Tibial artery (tissue), 4 donors: Measurements from ENCODE around the gene ZFYVE21.

Source experiments
- DNase-seq, 2 donors: peaks; one replicate each; pipeline ENCODE4 v3.0.0-alpha.2; 2019
- H3K27ac ChIP-seq, 2 donors: fragments of 200-600 bp; sonication (generic) in 1 of 2; 1 replicate in 1 of 2; 2 replicates in 1 of 2; pipeline ENCODE4 v1.5.1; 2018 to 2019; ENCODE audit warnings: mild to moderate bottlenecking in 1 of 2
- H3K27me3 ChIP-seq, 2 donors: fragments of 200-600 bp; sonication (generic) in 1 of 2; one replicate each; pipeline versions ENCODE4 v1.5.1 to v1.6.0; 2016 to 2019
- H3K36me3 ChIP-seq, 3 donors: fragments of 200-600 bp; sonication (generic) in 2 of 3; one replicate each; pipeline ENCODE4 v1.5.1; 2016 to 2019; ENCODE audit warnings: mild to moderate bottlenecking in 2 of 3
- H3K4me1 ChIP-seq, 4 donors: fragments of 200-600 bp; sonication (generic) in 2 of 4; 1 replicate in 3 of 4; 2 replicates in 1 of 4; pipeline ENCODE4 v1.5.1; 2016 to 2019
- H3K4me3 ChIP-seq, 2 donors: fragments of 200-600 bp; sonication (generic) in 1 of 2; 1 replicate in 1 of 2; 2 replicates in 1 of 2; pipeline ENCODE4 v1.5.1; 2018 to 2019; ENCODE audit warnings: mild to moderate bottlenecking in 2 of 2
- H3K9me3 ChIP-seq, 3 donors: fragments of 200-600 bp; sonication (generic) in 1 of 3; one replicate each; pipeline ENCODE4 v1.5.1; 2016 to 2019
- CTCF ChIP-seq, 2 experiments: fragments of 200-600 bp in 1 of 2; fragments of 450-650 bp in 1 of 2; IDR thresholded peaks; one replicate each; pipeline ENCODE4 v1.5.1; 2017 to 2019; ENCODE audit warnings: antibody characterized with exemption in 2 of 2, mild to moderate bottlenecking in 1 of 2, moderate library complexity in 1 of 2
- intact Hi-C: fragments of 100-400 bp; cut with DNase I; formaldehyde crosslinking; loops from one replicate; pipeline ENCODE4 v1.15.0; 2023; ENCODE audit warnings: low total_unique reads

ZFYVE21 gene

GRCh38 chr14:103767336-103767894, 51.8 kb downstream of the ZFYVE21 start:
- H3K9me3 ChIP-seq: no peaks in the 10 kb centered on the region
- H3K4me3 ChIP-seq: no peak overlapping the region
- H3K27me3 ChIP-seq: no peaks in the 10 kb centered on the region
- no peak overlapping the region for H3K27ac ChIP-seq
- H3K36me3 ChIP-seq: peaks cover 0 to 8% (median 8%) of the 10 kb centered on the region in 3 donors
- intact Hi-C loops: no loop called here
- no peaks in the 10 kb centered on the region for H3K4me1 ChIP-seq
- TF ChIP-seq CTCF (IDR thresholded peaks at IDR 0.05): no peak
- no peak for DNase-seq

GRCh38 chr14:103770500-103770899, 54.9 kb downstream of the ZFYVE21 start:
- H3K36me3 ChIP-seq: peaks cover 0 to 2% (median 0%) of the 10 kb centered on the region in 3 donors
- intact Hi-C loops: no loop called here
- H3K27me3 ChIP-seq: no peaks in the 10 kb centered on the region
- H3K27ac ChIP-seq: no peak overlapping the region
- DNase-seq: no peak
- no peak for TF ChIP-seq CTCF (IDR thresholded peaks at IDR 0.05)
- H3K4me1 ChIP-seq: no peaks in the 10 kb centered on the region
- no peaks in the 10 kb centered on the region for H3K9me3 ChIP-seq
- H3K4me3 ChIP-seq: no peak overlapping the region

GRCh38 chr14:103770902-103771301, 55.3 kb downstream of the ZFYVE21 start:
- no peak for DNase-seq
- no peak for TF ChIP-seq CTCF (IDR thresholded peaks at IDR 0.05)
- intact Hi-C loops: no loop called here

GRCh38 chr14:103772078-103772712, 56.6 kb downstream of the ZFYVE21 start:
- no peak for TF ChIP-seq CTCF (IDR thresholded peaks at IDR 0.05)
- intact Hi-C loops: no loop called here
- H3K9me3 ChIP-seq: no peaks in the 10 kb centered on the region
- no peak overlapping the region for H3K4me3 ChIP-seq
- H3K4me1 ChIP-seq: no peaks in the 10 kb centered on the region
- peaks cover 0 to 14% (median 0%) of the 10 kb centered on the region in 3 donors for H3K36me3 ChIP-seq
- no peak overlapping the region for H3K27ac ChIP-seq
- H3K27me3 ChIP-seq: no peaks in the 10 kb centered on the region
- DNase-seq: no peak

More at GRCh38 chr14:103770902-103771301, 55.3 kb downstream of the ZFYVE21 start:
- H3K4me1 ChIP-seq: no peaks in the 10 kb centered on the region
- H3K27ac ChIP-seq: no peak overlapping the region
- H3K36me3 ChIP-seq: peaks cover 0 to 5% (median 0%) of the 10 kb centered on the region in 3 donors
- H3K9me3 ChIP-seq: no peaks in the 10 kb centered on the region
- H3K4me3 ChIP-seq: no peak overlapping the region
- no peaks in the 10 kb centered on the region for H3K27me3 ChIP-seq

GRCh38 chr14:103773521-103773920, 57.9 kb downstream of the ZFYVE21 start:
- no peak overlapping the region for H3K27ac ChIP-seq
- H3K4me1 ChIP-seq: no peaks in the 10 kb centered on the region
- no peak for TF ChIP-seq CTCF (IDR thresholded peaks at IDR 0.05)
- no peaks in the 10 kb centered on the region for H3K9me3 ChIP-seq
- H3K4me3 ChIP-seq: no peak overlapping the region
- intact Hi-C loops: no loop called here
- no peaks in the 10 kb centered on the region for H3K27me3 ChIP-seq
- peaks cover 0 to 21% (median 0%) of the 10 kb centered on the region in 3 donors for H3K36me3 ChIP-seq
- DNase-seq: no peak
